ENCODE data around the gene NAPG. TPM values are rescaled to one million over a fixed set of nuclear protein-coding genes. Genes with fewer than 3 reads are reported as not detected.

Gene NAPG
- 36.0 and 36.1 TPM in 2 replicates for total RNA-seq

GRCh38 chr18:10525697-10526560 is at the start of gene NAPG:
NAPG (plus strand) TSS chr18:10526027; CDS start chr18:10526103, 76 bp downstream.

Other genes with a start within 250 kb of the NAPG start
- gene APCDD1, start 71.4 kb upstream of the NAPG start, total RNA-seq, result 0.11 TPM in 1 of 2 replicates, not detected in the other